ENCODE data around the gene PTPN14. TPM values are rescaled to one million over a fixed set of nuclear protein-coding genes. Genes with fewer than 3 reads are reported as not detected.

PTPN14 gene
- total and polyA plus RNA-seq, 2 of the 8 experiments (the other 6 are each of a cell fraction or from before 2014, with no cell fraction given) = 14.4 to 93.6 TPM

DNA sequence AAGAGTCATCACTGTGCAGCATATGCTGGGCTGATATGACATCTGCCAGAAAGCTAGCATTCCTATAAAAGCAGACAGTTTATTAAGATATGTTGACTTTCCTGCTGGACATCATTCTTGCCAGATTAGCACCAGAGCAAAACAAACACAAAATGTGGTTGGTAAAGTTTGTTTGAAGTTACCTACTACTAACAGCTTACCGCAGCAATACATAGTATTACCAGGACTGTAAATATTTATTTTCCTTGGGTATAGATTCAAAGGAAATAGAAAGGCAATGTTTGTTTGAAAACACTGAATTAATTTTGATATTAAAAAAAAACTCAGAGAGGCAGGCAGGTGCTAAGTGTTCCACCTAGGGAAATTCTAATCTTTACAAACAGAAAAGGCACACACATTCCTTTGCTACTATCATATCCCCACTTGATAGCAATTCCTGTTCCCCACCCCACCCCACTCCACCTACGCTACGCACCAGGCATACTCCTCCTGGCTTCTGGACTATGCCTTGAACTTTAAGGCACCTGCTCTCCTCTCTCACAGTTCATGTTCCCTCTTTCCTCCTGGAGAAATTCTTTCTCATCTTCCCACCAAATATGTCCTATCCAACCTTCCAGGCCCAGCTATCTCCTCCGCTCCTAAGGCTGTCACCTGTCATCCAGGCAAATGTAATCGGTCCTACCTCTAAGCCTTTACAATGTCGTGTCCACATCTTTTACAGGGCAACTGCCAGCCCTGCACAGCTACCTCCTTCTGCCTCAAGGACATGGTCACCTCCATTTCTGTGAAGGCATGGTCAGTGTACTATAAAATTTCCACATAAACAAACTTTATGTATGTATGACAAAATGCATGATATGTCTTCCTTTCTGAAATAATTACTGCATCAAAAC lies 34.7 kb downstream of the PTPN14 start:
- H3K56ac ChIP-seq (replicated peaks; ENCODE audit: insufficient read length, low read depth, low read length) = no peak overlapping the region
- no peak overlapping the region for H3K18ac ChIP-seq (ENCODE audit: extremely low read depth, low read length)
- H2AK5ac ChIP-seq (ENCODE audit: low read depth, low read length) = 0 out of 2 replicates have a peak overlapping the region, but pooled peaks have one; percentile 16
- H2BK15ac ChIP-seq (ENCODE audit: low read length) = no peak overlapping the region
- H3K79me1 ChIP-seq (ENCODE audit: low read depth, low read length) = 0 out of 2 replicates have a peak, but pooled peaks cover 7% of the 10 kb centered on the region
- H3K79me2 ChIP-seq (ENCODE audit: control insufficient read depth in 1 of 2, insufficient read depth in 2 of 2, low read length in 2 of 2) = peaks cover 7 to 72% of the 10 kb centered on the region in 2 experiments; a peak in 3 of 4 replicates
- no peaks in the 10 kb centered on the region; a peak in 1 of 4 replicates for H3K9me3 ChIP-seq (ENCODE audit: insufficient read depth in 2 of 2, low read depth in 1 of 2, low read length in 1 of 2)
- no peak overlapping the region for H3K14ac ChIP-seq (ENCODE audit: insufficient read length)
- H4K20me1 ChIP-seq (replicated peaks in 1 of 2; ENCODE audit: control insufficient read depth in 1 of 2, insufficient read depth in 2 of 2, low read length in 2 of 2) = peaks cover 17 to 18% of the 10 kb centered on the region in 2 experiments
- no peak overlapping the region for H4K8ac ChIP-seq (ENCODE audit: extremely low read depth, insufficient read depth, low read length)
- peaks cover 0 to 6% (median 2%) of the 10 kb centered on the region in 4 experiments; a peak in 3 of 7 replicates for H3K27me3 ChIP-seq (replicated peaks in 1 of 4; ENCODE audit: control insufficient read depth in 3 of 4, extremely low read depth in 1 of 4, insufficient read depth in 3 of 4, low read length in 3 of 4)
- no peak overlapping the region for H4K5ac ChIP-seq (ENCODE audit: insufficient read length, low read depth, low read length)
- H4K91ac ChIP-seq (replicated peaks; ENCODE audit: insufficient read length, low read length) = no peak overlapping the region
- DNase-seq (ENCODE audit: low read depth in 1 of 2, low spot score in 2 of 2) (no peak), FAIRE-seq (no peak)
- 97% methylated on average over 6 of the region's 6 CpGs; no CpG with 5 or more reads in 1 of the 2 experiments for WGBS, 2 experiments (ENCODE audit: extremely low coverage in 1 of 2, insufficient coverage in 1 of 2, insufficient read length in 1 of 2, insufficient replicate concordance in 2 of 2, low coverage in 1 of 2, low lambda C conversion rate in 2 of 2, missing lambda C conversion rate in 1 of 2)
- CTCF ChIA-PET (ENCODE audit: partially characterized antibody) = interaction anchor here (0.6 to 1.7 kb wide), 7 partner anchors 8 to 187 kb away, joined by 3 to 5 read pairs (median 3); no protein-coding TSS in a partner anchor
- H2BK120ac ChIP-seq (replicated peaks; ENCODE audit: low read depth, low read length) = no peak overlapping the region
- H3K9ac ChIP-seq (replicated peaks in 1 of 4; ENCODE audit: extremely low read depth in 1 of 4, low read depth in 3 of 4, low read length in 3 of 4) = no peak overlapping the region; a peak in 1 of 7 replicates
- H2AFZ ChIP-seq (ENCODE audit: low read length) = no peak overlapping the region
- peaks cover 5 to 24% (median 12%) of the 10 kb centered on the region in 4 experiments; a peak in 6 of 7 replicates for H3K4me1 ChIP-seq (replicated peaks in 1 of 4; ENCODE audit: control insufficient read depth in 3 of 4, insufficient read depth in 4 of 4, low read length in 3 of 4)
- no peak overlapping the region for H3K27ac ChIP-seq (ENCODE audit: low read depth, low read length)
- H3K4ac ChIP-seq (replicated peaks; ENCODE audit: insufficient read length, low read depth, low read length) = no peak overlapping the region
- no peak overlapping the region for H2BK12ac ChIP-seq (ENCODE audit: low read depth, low read length)
- H2BK5ac ChIP-seq (ENCODE audit: low read depth, low read length) = no peak overlapping the region
- H3K4me2 ChIP-seq (ENCODE audit: insufficient read depth in 1 of 2, low read depth in 2 of 2, low read length in 2 of 2) = no peak overlapping the region
- H2BK20ac ChIP-seq (ENCODE audit: low read length) = no peak overlapping the region; the same call in 1 of the 2 replicates
- no peaks in the 10 kb centered on the region for H3K23me2 ChIP-seq (ENCODE audit: low read depth, low read length)
- no peaks in the 10 kb centered on the region for H3K36me3 ChIP-seq (ENCODE audit: control insufficient read depth in 2 of 4, insufficient read depth in 4 of 4, low read length in 3 of 4)
- no peak overlapping the region for H3K4me3 ChIP-seq (ENCODE audit: extremely low read depth in 1 of 4, insufficient read depth in 2 of 4, low read depth in 3 of 4, low read length in 4 of 4)
- no peak overlapping the region for H3K23ac ChIP-seq (ENCODE audit: insufficient read length)
- POLR2A ChIA-PET (ENCODE audit: partially characterized antibody) = interaction anchor here (0.9 to 1.7 kb wide), 5 partner anchors 10 to 63 kb away, joined by 3 to 7 read pairs (median 4); partner anchors contain the start of gene PTPN14
- TF ChIP-seq RFX5 (IDR thresholded peaks at IDR 0.05; ENCODE audit: borderline replicate concordance, low read depth, low read length) (no peak), RAD21 (IDR thresholded peaks at IDR 0.05 in 1 of 2, conservative IDR thresholded peaks at IDR 0.05 in 1 of 2; ENCODE audit: low read depth in 2 of 2, low read length in 2 of 2) (no peak), TAF7 (optimal IDR thresholded peaks at IDR 0.05; ENCODE audit: borderline replicate concordance, low read depth, low read length) (no peak), RXRA (IDR thresholded peaks at IDR 0.05; ENCODE audit: insufficient read depth, low read depth, low read length) (no peak), BRCA1 (IDR thresholded peaks at IDR 0.05; ENCODE audit: low read depth, low read length) (no peak), CEBPB (IDR thresholded peaks at IDR 0.05; ENCODE audit: low read depth, low read length) (no peak), SP1 (IDR thresholded peaks at IDR 0.05; ENCODE audit: low read depth, low read length) (no peak), BCL11A (IDR thresholded peaks at IDR 0.05; ENCODE audit: low read depth in 2 of 2, low read length in 2 of 2) (no peak), CTBP2 (IDR thresholded peaks at IDR 0.05; ENCODE audit: borderline replicate concordance, insufficient read depth, insufficient read length, low read length) (no peak), EZH2 (IDR thresholded peaks at IDR 0.05; ENCODE audit: low read depth, low read length, severe bottlenecking) (no peak), CHD2 (IDR thresholded peaks at IDR 0.05; ENCODE audit: low read length) (no peak)
